Neural progenitor cell (in vitro differentiated cells): ENCODE measurements around the gene BMPER.

Experiments used
- CTCF ChIP-seq: fragments of 200-600 bp; sonication (generic); IDR thresholded peaks from 2 replicates; pipeline ENCODE4 v1.5.1; 2017; ENCODE audit warnings: antibody characterized with exemption, mild to moderate bottlenecking
- EZH2 ChIP-seq: fragments of 200-600 bp; sonication (generic); IDR thresholded peaks from 2 replicates; pipeline ENCODE4 v1.6.1; 2017; ENCODE audit warnings: antibody characterized with exemption, mild to moderate bottlenecking, moderate library complexity

DNA sequence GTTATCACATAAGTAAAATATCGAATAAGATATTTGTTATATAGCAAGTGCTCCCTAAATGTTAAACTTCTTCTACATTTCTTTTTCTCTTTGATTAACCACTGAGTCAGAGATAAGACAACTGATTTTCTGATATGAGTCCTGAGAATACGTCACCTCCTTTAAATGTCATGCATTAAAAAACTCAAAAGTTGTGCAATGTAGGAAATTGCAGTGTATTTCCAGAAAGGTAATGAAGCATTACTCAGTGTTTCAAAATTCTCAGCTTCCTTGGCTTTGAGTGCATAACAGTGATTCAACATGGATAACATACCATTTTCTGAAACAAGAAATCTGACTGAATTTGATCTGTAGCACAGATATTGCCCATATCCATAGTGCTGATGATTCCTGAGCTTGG, 155.8 kb downstream of the BMPER start:
- no peak for TF ChIP-seq EZH2
- TF ChIP-seq CTCF: no peak
